A673 (cell line): Measurements from ENCODE around the gene SYPL2. TPM values are rescaled to one million over a fixed set of nuclear protein-coding genes. Genes with fewer than 3 reads are reported as not detected.

Experiments
- BruUV-seq: library from RNA; stranded (reverse); fragments of 400-500 nt; replicated peaks from 2 replicates; lab custom pipeline; 2021; lab: Mats Ljungman, UMichigan
- CTCF ChIA-PET: fragments of 300-600 bp; sonication (Branson Sonifier 250); formaldehyde crosslinking; loops from one replicate; lab custom pipeline; 2022; ENCODE audit warnings: antibody characterized with exemption; lab: Charles Lee
- POLR2A ChIA-PET: fragments of 300-600 bp; sonication (Branson Sonifier 250); formaldehyde crosslinking; loops from one replicate; lab custom pipeline; 2022; ENCODE audit warnings: antibody characterized with exemption; ENCODE audit not compliant: low non-redundant PET; lab: Charles Lee
- DNase-seq: peaks from one replicate; pipeline ENCODE4 v3.0.0-alpha.2; 2015; ENCODE audit warnings: low spot score
- H3K27ac ChIP-seq: fragments of 200-600 bp; sonication (generic); 2 replicates; pipeline ENCODE4 v1.5.1; 2016; ENCODE audit warnings: mixed run types, low read depth, mild to moderate bottlenecking, mixed read lengths, antibody characterized with exemption, low read length; ENCODE audit not compliant: poor library complexity, severe bottlenecking
- H3K27me3 ChIP-seq: fragments of 200-600 bp; sonication (generic); replicated peaks from 2 replicates; pipeline ENCODE4 v1.6.1; 2017; ENCODE audit warnings: mixed run types, low read depth, mild to moderate bottlenecking, mixed read lengths, antibody characterized with exemption, low read length; ENCODE audit not compliant: insufficient read depth, poor library complexity
- H3K36me3 ChIP-seq: fragments of 200-600 bp; sonication (generic); 2 replicates; pipeline ENCODE4 v1.6.1; 2016; ENCODE audit warnings: mixed run types, mild to moderate bottlenecking, mixed read lengths, antibody characterized with exemption, low read length; ENCODE audit not compliant: insufficient read depth, poor library complexity, severe bottlenecking
- H3K4me1 ChIP-seq: fragments of 200-600 bp; sonication (generic); 2 replicates; pipeline ENCODE4 v1.6.1; 2017; ENCODE audit warnings: mixed run types, mild to moderate bottlenecking, mixed read lengths, antibody characterized with exemption, low read length; ENCODE audit not compliant: insufficient read depth, poor library complexity, severe bottlenecking
- H3K4me3 ChIP-seq: fragments of 200-600 bp; sonication (generic); 2 replicates; pipeline ENCODE4 v1.5.1; 2016; ENCODE audit warnings: low read depth, mixed run types, mild to moderate bottlenecking, mixed read lengths, low read length; ENCODE audit not compliant: poor library complexity, severe bottlenecking
- H3K9me3 ChIP-seq: fragments of 200-600 bp; sonication (generic); 2 replicates; pipeline ENCODE4 v1.6.1; 2016; ENCODE audit warnings: mixed run types, low read depth, mild to moderate bottlenecking, mixed read lengths, antibody characterized with exemption, low read length; ENCODE audit not compliant: poor library complexity, severe bottlenecking
- CTCF ChIP-seq: fragments of 300-800, 200-600 bp; sonication (generic); conservative IDR thresholded peaks from 2 replicates; pipeline ENCODE4 v1.5.1; 2017; ENCODE audit warnings: low read depth, mild to moderate bottlenecking, antibody characterized with exemption, low read length, moderate library complexity, mixed read lengths
- EZH2 ChIP-seq: fragments of 200-600 bp; sonication (generic); IDR thresholded peaks from 2 replicates; pipeline ENCODE4 v1.6.1; 2017; ENCODE audit warnings: borderline replicate concordance, low read depth, mild to moderate bottlenecking, mixed read lengths, antibody characterized with exemption, low read length; ENCODE audit not compliant: poor library complexity, severe bottlenecking
- intact Hi-C: fragments of 100-400 bp; cut with micrococcal nuclease; formaldehyde crosslinking; loops from one replicate; pipeline ENCODE4 v1.10.0; 2022; ENCODE audit not compliant: unreplicated experiment
- total RNA-seq: library from RNA; stranded (reverse); gene quantifications from 2 replicates; pipeline ENCODE4 v1.2.3, GENCODE V29; 2021

The SYPL2 gene
- total RNA-seq, 1 experiment from 2014 or later: 0.13 TPM

- intact Hi-C loops: no loop called here
- TF ChIP-seq CTCF (no peak), EZH2 (no peak)
- no TSS peak for BruUV-seq
- Histone ChIP-seq H3K36me3 (no peaks in the 10 kb centered on the region), H3K27ac (no peak overlapping the region), H3K27me3 (no peaks in the 10 kb centered on the region), H3K4me3 (no peak overlapping the region), H3K9me3 (no peaks in the 10 kb centered on the region), H3K4me1 (no peaks in the 10 kb centered on the region)
- POLR2A ChIA-PET: no interaction called here
- no peak for DNase-seq
- CTCF ChIA-PET: no interaction called here
Observed at GRCh38 chr1:109501644-109502363, 35.5 kb downstream of the SYPL2 start.

- CTCF ChIA-PET: no interaction called here
- TF ChIP-seq EZH2 (no peak), CTCF (no peak)
- intact Hi-C loops: no loop called here
- BruUV-seq: no TSS peak
- no peak overlapping the region for H3K4me3 ChIP-seq
- POLR2A ChIA-PET: no interaction called here
- H3K9me3 ChIP-seq: no peaks in the 10 kb centered on the region
- no peaks in the 10 kb centered on the region for H3K36me3 ChIP-seq
- DNase-seq: no peak
- H3K27me3 ChIP-seq: no peaks in the 10 kb centered on the region
- no peaks in the 10 kb centered on the region for H3K4me1 ChIP-seq
- H3K27ac ChIP-seq: no peak overlapping the region
Observed at GRCh38 chr1:109502364-109502851, 36.1 kb downstream of the SYPL2 start.

- TF ChIP-seq EZH2 (no peak), CTCF (no peak)
- Histone ChIP-seq H3K36me3 (no peaks in the 10 kb centered on the region), H3K4me3 (no peak overlapping the region), H3K9me3 (no peaks in the 10 kb centered on the region), H3K27ac (no peak overlapping the region), H3K27me3 (no peaks in the 10 kb centered on the region), H3K4me1 (no peaks in the 10 kb centered on the region)
- POLR2A ChIA-PET: no interaction called here
- intact Hi-C loops: no loop called here
- CTCF ChIA-PET: no interaction called here
- BruUV-seq: no TSS peak
- DNase-seq: no peak
Observed at GRCh38 chr1:109503935-109504334, 37.6 kb downstream of the SYPL2 start.
